WI38 (cell line): ENCODE measurements around the gene TMEM88.
"Not testable (repeated sequence)": the region's sequence is repeated elsewhere in the genome, so short reads cannot be mapped to it uniquely, and the experiment has no call there.

ENCODE experiments used
- H3K4me3 ChIP-seq: 2 replicates; pipeline ENCODE4 v1.5.1; 2011; ENCODE audit warnings: low read depth, mild to moderate bottlenecking, control low read depth, low read length
- TF ChIP-seq, protein P1 (sequence below): IDR thresholded peaks from 2 replicates; pipeline ENCODE4 v1.5.1; 2012; ENCODE audit warnings: low read depth, mild to moderate bottlenecking, control low read depth, low read length

Gene TMEM88

DNA sequence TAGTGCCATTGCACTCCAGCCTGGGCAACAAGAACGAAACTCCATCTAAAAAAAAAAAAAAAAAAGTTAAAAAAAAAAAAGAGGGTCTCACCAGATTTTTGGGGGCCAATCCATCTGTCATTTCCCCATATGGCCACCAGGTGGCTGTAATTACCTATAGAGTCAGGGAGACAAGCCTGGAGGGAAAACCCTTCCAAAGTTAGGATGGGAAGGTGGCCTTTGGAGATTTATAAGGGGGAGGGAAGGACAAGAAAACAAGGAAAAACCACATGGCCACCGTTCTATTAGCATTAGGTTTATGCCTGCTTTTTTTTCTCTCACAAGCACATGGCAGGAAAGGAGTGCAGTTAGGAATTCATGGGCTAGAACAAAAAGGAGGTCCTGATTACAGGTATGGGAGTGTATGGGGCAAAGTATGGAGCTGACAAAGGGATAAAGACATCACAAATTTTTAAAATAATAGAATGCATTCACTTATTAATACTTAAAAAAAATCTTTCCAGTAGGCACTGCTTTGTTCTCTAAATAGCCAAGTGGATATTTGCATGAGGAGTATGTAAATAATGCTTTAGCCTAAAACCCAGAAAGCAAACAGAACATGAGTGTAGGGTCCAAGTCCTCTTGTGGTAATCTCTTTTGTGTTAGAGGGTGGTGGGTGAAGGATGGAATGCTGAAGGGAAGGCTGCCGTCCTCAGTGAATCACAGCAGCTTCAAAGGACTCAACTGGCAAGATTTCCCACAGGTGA is 8.0 kb downstream of the TMEM88 start:
- TF ChIP-seq, protein P1, sequence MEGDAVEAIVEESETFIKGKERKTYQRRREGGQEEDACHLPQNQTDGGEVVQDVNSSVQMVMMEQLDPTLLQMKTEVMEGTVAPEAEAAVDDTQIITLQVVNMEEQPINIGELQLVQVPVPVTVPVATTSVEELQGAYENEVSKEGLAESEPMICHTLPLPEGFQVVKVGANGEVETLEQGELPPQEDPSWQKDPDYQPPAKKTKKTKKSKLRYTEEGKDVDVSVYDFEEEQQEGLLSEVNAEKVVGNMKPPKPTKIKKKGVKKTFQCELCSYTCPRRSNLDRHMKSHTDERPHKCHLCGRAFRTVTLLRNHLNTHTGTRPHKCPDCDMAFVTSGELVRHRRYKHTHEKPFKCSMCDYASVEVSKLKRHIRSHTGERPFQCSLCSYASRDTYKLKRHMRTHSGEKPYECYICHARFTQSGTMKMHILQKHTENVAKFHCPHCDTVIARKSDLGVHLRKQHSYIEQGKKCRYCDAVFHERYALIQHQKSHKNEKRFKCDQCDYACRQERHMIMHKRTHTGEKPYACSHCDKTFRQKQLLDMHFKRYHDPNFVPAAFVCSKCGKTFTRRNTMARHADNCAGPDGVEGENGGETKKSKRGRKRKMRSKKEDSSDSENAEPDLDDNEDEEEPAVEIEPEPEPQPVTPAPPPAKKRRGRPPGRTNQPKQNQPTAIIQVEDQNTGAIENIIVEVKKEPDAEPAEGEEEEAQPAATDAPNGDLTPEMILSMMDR: peak; percentile 50
- H3K4me3 ChIP-seq: no peak overlapping the region

DNA sequence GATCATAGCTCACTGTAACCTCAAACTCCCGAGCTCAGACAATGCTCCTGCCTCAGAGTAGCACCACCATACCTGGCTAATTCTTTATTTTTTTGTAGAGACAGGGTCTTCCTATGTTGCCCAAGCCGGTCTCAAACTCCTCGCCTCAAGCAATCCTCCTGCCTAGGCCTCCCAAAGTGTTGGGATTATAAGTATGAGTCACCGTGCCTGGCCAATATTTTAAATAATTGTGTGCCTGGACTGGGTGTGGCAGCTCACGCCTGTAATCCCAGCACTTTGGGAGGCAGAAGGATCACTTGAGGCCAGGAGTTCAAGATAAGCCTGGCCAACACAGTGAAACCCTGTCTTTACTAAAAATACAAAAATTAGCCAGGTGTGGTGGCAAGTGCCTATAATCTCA is 9.5 kb downstream of the TMEM88 start:
- H3K4me3 ChIP-seq: not testable (repeated sequence)

DNA sequence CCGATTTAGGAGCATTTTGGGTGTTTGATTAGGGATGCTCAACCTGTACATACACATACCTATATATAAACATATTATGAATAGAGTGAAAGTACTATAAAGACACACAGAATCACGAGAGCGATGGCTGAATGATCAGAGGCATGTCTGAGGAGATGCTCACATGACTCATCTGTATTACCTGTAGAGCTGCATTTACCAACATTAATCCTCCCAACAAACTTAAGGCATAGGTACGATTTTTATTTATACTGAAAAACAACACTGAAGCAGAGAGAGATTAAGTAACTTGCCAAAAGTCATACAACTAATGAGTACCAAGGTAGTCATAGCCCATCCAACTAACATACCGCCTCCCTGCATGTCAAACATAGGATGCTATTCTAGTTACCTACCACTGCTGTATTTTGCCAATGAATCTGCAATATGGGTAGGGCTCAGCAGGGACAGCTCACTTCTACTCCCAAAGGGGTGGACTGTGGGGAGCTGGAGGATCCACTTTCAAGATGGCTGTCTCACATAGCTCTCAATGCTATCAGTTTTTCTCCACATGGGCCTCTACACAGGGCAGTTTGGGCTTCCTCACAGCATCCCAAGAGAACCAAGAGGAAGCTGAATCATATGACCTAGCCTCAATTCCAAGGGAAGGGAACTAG is 10.3 kb downstream of the TMEM88 start:
- H3K4me3 ChIP-seq: no peak overlapping the region
- TF ChIP-seq, protein P1: no peak

DNA sequence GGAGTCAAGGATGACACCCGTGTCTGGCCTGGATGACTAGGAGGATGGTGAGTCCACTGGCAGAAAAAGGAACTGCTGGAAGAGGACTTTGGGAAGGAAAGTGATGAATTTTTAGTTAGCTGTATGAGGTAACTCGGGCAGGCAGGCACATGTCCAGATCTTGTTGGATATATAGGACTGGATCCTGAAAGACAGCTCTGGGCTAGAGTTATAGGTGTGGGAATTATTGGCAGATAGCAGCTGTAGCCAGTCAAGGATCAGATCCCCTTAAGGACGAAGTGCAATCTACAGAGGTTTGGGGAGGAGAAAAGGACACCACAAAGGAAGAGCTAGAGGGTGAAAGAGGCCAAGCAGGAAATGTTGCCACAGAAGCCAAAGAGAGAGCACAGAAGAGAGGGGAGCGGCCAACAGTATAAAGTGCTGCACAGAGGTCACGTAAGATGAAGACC is 13.0 kb downstream of the TMEM88 start:
- TF ChIP-seq, protein P1: no peak
- no peak overlapping the region for H3K4me3 ChIP-seq

DNA sequence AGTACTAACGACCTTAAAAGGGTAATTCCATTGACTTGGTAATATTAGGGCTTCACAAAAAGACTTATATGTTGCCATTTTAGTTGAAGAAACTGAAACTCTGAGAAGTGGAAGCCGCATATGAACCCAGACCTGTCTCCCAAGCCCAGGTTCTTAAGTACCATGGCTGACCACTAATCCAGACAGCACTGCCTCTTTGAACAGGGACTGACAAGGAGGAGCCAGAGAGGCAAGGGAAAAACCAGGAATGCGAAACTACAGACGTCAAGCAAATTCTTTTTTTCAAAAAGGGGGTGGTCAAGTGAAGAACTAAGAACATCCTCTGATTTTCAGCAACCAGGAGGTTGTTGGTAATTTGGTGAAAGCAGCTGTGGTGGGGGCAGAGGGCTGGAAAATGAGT is 18.2 kb downstream of the TMEM88 start:
- TF ChIP-seq, protein P1: no peak
- no peak overlapping the region for H3K4me3 ChIP-seq

DNA sequence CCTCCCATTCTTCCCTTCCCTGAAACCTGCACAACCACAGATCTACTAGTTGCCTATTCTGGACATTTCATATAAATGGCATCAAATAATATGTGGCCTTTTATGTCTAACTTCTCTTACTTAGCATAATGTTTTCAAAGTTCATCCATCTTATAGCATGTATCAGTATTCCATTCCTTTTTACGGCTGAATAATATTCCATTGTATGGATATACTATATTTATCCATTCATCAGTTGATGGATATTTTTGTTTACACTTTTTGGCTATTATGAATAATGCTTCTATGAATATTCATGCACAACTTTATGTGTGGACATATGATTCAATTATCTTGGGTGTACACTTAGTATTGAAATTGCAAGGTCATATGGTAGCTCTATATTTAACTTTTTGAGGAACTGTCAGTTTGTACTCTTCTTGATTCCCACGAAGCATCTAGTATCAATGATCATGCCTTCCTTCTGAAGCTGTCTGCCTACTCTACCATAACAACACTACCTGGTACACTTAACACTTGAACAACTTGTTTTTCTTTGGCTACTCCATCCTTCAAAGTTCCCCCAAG is 21.0 kb downstream of the TMEM88 start:
- H3K4me3 ChIP-seq: no peak overlapping the region
- TF ChIP-seq, protein P1: no peak

DNA sequence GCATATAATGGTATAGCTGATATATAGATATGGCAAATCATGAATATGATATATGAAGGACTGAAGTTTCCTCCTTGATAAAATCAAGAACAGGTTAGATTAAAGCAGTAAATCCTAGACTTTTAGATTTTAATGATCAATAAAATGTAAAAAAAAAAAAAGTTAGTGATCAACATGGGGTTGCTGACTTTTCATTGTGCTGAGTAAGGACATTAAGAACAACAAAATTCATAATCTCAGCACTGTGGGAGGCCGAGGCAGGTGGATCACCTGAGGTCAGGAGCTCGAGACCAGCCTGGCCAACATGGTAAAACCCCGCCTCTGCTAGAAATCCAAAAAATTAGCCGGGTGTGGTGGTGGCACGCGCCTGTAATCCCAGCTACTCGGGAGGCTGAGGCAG is 23.4 kb downstream of the TMEM88 start:
- TF ChIP-seq, protein P1: no peak
- no peak overlapping the region for H3K4me3 ChIP-seq
